PFSK-1 (cell line): ENCODE results near the gene RALGAPA2.

Experiments
- FOXP2 ChIP-seq: optimal IDR thresholded peaks from 2 replicates; pipeline ENCODE3; 2011; ENCODE audit warnings: borderline replicate concordance, control low read depth, inconsistent platforms; ENCODE audit not compliant: insufficient read depth; ENCODE audit errors: extremely low read length, extremely low read depth
- POLR2AphosphoS5 ChIP-seq: IDR thresholded peaks from 2 replicates; pipeline ENCODE4 v1.6.1; 2012; ENCODE audit warnings: low read depth, mild to moderate bottlenecking, control low read depth, low read length, moderate library complexity
- SIN3A ChIP-seq: IDR thresholded peaks from 2 replicates; pipeline ENCODE4 v1.6.1; 2012; ENCODE audit warnings: mild to moderate bottlenecking, low read length, moderate library complexity, borderline replicate concordance; ENCODE audit not compliant: insufficient read depth
- TAF1 ChIP-seq: IDR thresholded peaks from 2 replicates; pipeline ENCODE4 v1.6.1; 2012; ENCODE audit warnings: low read length, control low read depth, borderline replicate concordance; ENCODE audit not compliant: insufficient read depth
- TF ChIP-seq, protein P1 (sequence below), 2 experiments: IDR thresholded peaks; 2 replicates each; pipeline versions ENCODE4 v1.6.1 to v1.8.0; 2011 to 2012; ENCODE audit warnings: low read depth in 2 of 2, low read length in 2 of 2, control low read depth in 1 of 2, inconsistent platforms in 1 of 2, mild to moderate bottlenecking in 1 of 2, moderate library complexity in 1 of 2; ENCODE audit not compliant: insufficient read depth in 1 of 2

Gene RALGAPA2

GRCh38 chr20:20396794-20397193 lies 315.6 kb downstream of the RALGAPA2 start:
- TF ChIP-seq, protein P1, sequence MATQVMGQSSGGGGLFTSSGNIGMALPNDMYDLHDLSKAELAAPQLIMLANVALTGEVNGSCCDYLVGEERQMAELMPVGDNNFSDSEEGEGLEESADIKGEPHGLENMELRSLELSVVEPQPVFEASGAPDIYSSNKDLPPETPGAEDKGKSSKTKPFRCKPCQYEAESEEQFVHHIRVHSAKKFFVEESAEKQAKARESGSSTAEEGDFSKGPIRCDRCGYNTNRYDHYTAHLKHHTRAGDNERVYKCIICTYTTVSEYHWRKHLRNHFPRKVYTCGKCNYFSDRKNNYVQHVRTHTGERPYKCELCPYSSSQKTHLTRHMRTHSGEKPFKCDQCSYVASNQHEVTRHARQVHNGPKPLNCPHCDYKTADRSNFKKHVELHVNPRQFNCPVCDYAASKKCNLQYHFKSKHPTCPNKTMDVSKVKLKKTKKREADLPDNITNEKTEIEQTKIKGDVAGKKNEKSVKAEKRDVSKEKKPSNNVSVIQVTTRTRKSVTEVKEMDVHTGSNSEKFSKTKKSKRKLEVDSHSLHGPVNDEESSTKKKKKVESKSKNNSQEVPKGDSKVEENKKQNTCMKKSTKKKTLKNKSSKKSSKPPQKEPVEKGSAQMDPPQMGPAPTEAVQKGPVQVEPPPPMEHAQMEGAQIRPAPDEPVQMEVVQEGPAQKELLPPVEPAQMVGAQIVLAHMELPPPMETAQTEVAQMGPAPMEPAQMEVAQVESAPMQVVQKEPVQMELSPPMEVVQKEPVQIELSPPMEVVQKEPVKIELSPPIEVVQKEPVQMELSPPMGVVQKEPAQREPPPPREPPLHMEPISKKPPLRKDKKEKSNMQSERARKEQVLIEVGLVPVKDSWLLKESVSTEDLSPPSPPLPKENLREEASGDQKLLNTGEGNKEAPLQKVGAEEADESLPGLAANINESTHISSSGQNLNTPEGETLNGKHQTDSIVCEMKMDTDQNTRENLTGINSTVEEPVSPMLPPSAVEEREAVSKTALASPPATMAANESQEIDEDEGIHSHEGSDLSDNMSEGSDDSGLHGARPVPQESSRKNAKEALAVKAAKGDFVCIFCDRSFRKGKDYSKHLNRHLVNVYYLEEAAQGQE (IDR thresholded peaks at IDR 0.05; ENCODE audit: insufficient read depth in 1 of 2, low read depth in 2 of 2, low read length in 2 of 2), result no peak
- TF ChIP-seq FOXP2, result no peak
- TF ChIP-seq TAF1, result no peak
- no peak for TF ChIP-seq POLR2AphosphoS5
- TF ChIP-seq SIN3A, result no peak

DNA sequence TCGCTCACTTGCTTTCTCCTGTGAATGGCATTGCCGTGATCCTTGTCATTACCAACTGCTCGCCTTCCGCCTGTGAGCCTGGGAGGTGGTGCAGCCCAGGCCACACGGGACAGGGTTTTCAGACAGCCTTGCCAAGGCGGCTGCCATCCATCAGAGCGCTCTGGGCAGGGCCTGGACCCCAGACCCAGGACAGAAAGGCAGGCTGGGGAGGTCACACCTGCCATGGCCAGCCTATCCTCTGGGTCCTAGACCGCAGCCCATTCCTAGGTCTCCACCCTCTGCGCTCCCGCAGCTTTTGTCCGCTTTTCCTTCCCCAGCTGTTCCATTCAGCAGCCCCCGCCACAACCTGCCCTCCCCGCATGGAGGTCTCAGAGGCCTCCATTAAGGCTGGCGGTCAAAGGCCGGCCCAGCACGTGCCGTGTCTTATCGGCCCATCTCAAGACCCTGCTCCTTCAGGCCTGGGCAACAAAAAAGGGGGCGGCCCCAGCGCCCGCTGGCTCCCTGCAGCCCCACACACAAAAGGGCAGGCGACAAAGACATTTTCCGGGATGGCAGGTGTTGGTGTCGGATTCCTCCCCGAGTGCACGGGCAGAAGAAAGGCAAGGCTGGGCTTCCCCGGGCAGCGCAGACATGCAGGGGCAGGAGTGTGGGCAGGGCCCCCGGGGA lies 316.4 kb downstream of the RALGAPA2 start:
- TF ChIP-seq SIN3A, result no peak
- TF ChIP-seq TAF1, result no peak
- no peak for TF ChIP-seq FOXP2
- TF ChIP-seq, protein P1 (IDR thresholded peaks at IDR 0.05; ENCODE audit: insufficient read depth in 1 of 2, low read depth in 2 of 2, low read length in 2 of 2), result no peak
- no peak for TF ChIP-seq POLR2AphosphoS5

DNA sequence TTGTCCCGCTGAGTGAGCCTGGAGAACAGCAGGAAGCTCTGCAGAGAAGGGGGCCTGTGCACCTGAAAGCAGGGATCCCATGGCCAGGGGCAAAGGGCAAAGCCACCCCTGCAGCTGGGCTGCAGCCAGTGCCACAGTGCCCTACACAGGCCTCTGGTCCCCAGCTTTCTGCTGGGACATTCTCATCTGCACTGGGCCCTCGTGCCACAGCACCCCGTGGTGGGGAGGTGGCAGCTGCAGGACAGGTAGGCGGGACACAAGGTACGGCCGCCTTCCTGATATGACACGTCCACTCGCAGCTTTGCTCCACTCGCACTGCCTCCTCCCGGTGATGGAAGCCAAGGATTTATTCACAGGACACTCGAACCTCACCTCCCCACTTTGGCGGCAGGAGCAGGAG lies 317.4 kb downstream of the RALGAPA2 start:
- TF ChIP-seq SIN3A (no peak), TAF1 (no peak), FOXP2 (no peak), POLR2AphosphoS5 (no peak)
- TF ChIP-seq, protein P1 (IDR thresholded peaks at IDR 0.05; ENCODE audit: insufficient read depth in 1 of 2, low read depth in 2 of 2, low read length in 2 of 2), result no peak

DNA sequence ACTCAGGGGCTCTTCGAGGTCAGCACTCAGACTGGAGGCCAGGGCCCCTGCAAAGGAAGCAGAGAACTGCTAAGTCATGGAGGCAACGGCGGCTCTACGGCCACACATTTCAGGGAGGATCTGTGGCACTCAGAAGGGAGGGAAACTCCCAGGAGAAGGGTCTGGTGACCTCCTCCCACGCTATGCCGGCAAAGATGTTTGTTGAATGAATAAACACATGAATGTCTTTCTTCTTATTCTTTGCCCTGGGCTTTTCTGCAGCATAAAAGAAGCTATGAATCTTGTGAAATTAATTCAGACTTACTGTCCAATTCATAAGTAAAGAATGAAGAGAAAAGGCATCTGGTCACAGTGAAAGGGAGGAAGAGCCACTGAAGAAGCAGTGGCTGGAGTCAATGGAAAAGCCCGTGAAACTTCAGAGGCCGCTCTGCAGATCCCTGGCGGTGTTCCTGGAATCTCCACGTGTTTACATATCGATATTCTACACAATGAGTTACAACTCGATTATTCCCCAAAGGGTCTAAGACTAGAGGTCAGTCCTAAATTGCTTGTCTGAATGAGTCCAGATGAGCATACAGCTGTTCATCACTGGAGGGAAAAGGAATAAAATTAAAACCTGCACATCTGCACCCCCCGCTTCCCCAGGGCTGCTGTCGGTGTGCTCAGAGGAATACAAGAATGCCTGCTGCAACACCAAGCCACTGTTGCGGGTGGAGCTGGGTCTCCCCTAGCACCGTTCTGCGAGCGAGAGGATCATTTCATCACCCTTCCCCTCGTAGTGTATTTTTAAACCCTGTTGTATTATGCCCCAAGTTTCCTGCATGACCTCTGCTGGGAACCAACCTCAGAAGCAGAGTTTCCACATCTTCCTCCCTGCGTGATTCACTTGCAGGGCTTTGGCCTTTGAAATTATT lies 319.0 kb downstream of the RALGAPA2 start:
- peak; percentile 7 for TF ChIP-seq FOXP2
- TF ChIP-seq, protein P1 (IDR thresholded peaks at IDR 0.05; ENCODE audit: insufficient read depth in 1 of 2, low read depth in 2 of 2, low read length in 2 of 2), result no peak
